PC-3 (cell line): ENCODE data around the gene TOB1.
"Not testable (repeated sequence)": the region's sequence is repeated elsewhere in the genome, so short reads cannot be mapped to it uniquely, and the experiment has no call there.

Source experiments
- EZH2 ChIP-seq: fragments of 300-600 bp; sonication (generic); IDR thresholded peaks from one replicate; pipeline ENCODE4 v1.6.1; 2017; ENCODE audit warnings: antibody characterized with exemption, mild to moderate bottlenecking, low read length; ENCODE audit not compliant: unreplicated experiment
- EZH2phosphoT487 ChIP-seq: fragments of 300-600 bp; sonication (generic); IDR thresholded peaks from 2 replicates; pipeline ENCODE4 v1.6.1; 2018; ENCODE audit warnings: mild to moderate bottlenecking, antibody characterized with exemption, low read length, borderline replicate concordance
- TF ChIP-seq, protein P1 (sequence below): fragments of 300-600 bp; sonication (generic); conservative IDR thresholded peaks from 2 replicates; pipeline ENCODE4 v1.5.1; 2017; ENCODE audit warnings: antibody characterized with exemption, low read depth, mild to moderate bottlenecking, low read length

DNA sequence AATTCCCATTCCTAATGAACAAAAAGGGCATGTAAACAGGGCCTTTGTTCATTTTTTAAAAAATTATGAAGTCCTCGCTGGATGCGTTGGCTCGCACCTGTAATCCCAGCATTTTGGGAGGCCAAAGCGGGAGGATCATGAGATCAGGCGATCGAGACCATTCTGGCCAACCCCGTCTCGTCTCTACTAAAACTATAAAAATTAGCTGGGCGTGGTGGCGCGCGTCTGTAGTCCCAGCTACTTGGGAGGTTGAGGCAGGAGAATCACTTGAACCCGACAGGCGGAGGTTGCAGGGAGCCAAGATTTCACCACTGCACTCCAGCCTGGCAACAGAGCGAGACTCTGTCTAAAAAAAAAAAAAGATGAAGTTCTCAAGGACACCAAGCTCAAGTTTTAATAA is 6.4 kb downstream of the TOB1 start:
- TF ChIP-seq, protein P1, sequence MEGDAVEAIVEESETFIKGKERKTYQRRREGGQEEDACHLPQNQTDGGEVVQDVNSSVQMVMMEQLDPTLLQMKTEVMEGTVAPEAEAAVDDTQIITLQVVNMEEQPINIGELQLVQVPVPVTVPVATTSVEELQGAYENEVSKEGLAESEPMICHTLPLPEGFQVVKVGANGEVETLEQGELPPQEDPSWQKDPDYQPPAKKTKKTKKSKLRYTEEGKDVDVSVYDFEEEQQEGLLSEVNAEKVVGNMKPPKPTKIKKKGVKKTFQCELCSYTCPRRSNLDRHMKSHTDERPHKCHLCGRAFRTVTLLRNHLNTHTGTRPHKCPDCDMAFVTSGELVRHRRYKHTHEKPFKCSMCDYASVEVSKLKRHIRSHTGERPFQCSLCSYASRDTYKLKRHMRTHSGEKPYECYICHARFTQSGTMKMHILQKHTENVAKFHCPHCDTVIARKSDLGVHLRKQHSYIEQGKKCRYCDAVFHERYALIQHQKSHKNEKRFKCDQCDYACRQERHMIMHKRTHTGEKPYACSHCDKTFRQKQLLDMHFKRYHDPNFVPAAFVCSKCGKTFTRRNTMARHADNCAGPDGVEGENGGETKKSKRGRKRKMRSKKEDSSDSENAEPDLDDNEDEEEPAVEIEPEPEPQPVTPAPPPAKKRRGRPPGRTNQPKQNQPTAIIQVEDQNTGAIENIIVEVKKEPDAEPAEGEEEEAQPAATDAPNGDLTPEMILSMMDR, result not testable (repeated sequence)
- TF ChIP-seq EZH2, EZH2phosphoT487: not testable (repeated sequence)
